ENCODE data around the gene MYO16.
"Not testable (repeated sequence)": the region's sequence is repeated elsewhere in the genome, so short reads cannot be mapped to it uniquely, and the experiment has no call there.

MYO16 gene

DNA sequence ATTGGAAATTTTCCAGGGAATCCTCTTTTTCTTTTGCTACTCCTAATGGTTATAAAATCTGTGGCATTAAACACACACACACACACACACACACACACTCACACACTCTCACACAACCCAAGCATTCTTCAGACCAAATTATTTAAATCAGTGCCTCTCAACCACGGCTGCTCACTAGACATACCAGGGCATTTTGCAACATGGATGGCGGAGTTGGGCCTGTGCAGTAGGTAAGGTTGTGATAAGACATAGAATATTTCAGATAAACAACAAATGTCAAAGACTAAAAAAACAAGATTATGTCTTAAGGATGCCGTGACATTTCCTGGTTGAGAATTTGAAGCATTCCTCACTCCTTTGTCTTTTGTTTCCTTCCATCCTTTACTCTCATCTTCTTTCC lies 443.1 kb downstream of the MYO16 start:
- no peak for DNase-seq (ENCODE audit: low read depth)

GRCh38 chr13:109074436-109074835 lies 445.0 kb downstream of the MYO16 start:
- no peak for DNase-seq (ENCODE audit: low read depth)

DNA sequence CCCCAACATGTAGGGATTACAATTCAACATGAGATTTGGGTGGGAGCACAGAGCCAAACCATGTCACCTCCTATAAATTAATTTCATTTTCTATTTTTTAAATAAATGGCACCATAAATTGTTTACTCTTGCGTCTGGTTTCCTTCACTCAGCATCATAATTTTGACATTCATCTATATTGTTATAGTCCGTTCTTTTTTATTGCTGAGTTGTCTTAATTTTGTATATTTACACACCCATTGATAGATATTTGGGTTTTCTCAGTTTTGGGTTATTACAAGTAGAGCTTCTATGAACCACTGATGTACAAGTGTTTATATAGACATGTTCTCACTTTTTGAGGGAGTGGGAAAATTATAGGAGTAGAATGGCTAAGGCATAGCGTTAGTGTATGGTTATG lies 445.4 kb downstream of the MYO16 start:
- no peak for DNase-seq (ENCODE audit: low read depth)

DNA sequence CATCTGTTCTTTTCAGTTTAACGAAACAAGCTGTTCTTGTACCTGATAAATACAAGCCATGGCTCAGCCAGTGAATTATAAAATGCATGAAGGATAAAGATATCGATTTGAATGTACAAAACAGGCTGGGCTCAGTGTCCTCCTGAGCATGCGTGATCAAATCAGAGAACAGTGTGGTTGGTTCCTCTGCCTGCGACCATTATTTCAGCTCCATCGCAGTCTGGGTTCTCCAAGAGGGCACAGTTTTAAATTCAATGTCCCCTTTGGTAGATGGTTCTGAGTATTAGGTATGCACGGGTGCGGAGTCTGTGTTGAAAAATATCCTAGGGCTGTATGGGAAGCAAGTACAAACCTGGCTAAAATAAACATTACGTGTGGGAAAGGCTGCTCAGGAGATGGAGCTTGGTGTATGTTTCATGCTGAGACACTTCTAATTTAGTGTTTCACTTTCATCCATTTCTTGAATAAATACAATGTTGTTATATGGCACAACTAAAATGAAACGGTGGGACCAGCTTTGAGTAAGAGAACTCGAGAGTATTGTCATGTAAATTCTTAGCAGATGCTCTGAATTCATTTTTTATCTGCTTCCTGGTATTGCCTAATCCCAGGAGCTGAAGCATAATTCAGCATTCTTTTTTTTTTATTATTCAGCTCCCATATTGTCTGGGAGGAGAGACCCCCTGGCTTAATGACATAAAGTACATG lies 458.7 kb downstream of the MYO16 start:
- DNase-seq (ENCODE audit: low read depth) = no peak

GRCh38 chr13:109088624-109088917 lies 459.2 kb downstream of the MYO16 start:
- no peak for DNase-seq (ENCODE audit: low read depth)

DNA sequence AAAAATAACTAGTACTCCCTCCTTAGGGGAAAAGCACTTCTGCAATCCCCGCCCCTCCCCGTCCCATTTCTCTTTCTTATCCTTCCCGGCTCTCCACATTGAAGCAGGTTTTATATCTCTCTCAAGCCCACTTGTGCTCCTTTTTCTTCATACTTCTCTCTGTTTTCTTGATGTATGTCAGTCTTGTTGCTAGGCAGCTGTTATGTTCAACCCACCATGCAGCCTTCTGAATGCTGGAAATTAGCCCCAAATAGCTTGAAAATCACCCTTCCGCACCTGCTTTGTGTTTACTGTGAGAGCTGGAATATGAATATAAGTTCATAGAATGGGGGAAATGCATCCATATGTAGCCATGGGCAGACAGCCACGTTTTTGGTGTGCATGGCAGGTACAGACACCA lies 461.4 kb downstream of the MYO16 start:
- DNase-seq (ENCODE audit: low read depth) = no peak

- DNase-seq (ENCODE audit: low read depth) = no peak
These were observed 461.8 kb downstream of the MYO16 start for GRCh38 chr13:109091249-109091648.

GRCh38 chr13:109092186-109092585 lies 462.8 kb downstream of the MYO16 start:
- not testable (repeated sequence) for DNase-seq (ENCODE audit: low read depth)

DNA sequence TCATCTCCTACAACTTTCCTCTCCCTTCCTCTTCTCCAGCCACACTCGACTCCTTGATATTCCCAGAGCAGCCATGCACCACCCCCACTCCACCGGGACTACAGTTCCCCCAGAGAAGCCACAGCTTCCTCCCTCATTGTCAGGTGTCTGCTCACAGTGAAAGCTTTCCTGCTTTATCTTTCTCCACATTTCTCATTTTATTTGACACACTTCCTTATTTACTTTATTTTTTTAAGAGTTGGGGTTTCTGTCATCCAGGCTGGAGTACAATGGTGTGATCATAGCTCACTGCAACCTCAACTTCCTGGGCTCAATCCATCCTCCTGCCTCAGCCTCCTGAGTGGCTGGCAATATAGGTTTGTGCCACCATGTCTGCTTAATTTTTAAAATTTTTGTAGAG lies 464.6 kb downstream of the MYO16 start:
- no peak for DNase-seq (ENCODE audit: low read depth)

GRCh38 chr13:109095126-109095525 lies 465.7 kb downstream of the MYO16 start:
- no peak for DNase-seq (ENCODE audit: low read depth)

- no peak for DNase-seq (ENCODE audit: low read depth)
These were observed 466.7 kb downstream of the MYO16 start for GRCh38 chr13:109096101-109096500.

GRCh38 chr13:109100705-109101304 lies 471.4 kb downstream of the MYO16 start:
- no peak for DNase-seq (ENCODE audit: low read depth)

DNA sequence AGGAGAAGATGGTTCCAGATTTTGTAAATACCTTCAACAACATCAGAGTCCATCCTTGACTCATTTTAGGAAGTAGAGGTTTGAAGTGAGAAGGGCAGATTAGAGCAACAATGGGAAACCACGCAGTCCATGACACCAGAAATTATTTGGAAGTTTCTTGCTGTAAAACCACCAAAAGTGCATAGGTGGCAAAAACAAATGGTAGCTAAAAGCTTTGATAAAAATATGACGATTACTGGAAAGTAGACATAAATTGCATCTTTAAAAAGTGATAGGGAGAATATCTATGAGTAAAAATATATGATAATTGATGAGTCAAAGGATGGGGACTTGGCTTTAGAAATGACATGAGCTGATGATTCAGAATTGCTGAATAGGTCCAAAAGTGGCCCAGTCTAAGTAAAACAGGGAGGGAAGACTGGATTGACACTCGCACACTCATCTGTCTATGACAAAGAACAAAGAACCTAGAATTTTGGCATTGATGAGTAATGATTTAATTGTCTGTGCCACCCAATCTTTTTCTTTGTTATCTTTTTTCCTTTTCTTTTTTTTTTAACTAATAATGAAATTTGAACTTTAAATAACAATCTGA lies 472.2 kb downstream of the MYO16 start:
- no peak for DNase-seq (ENCODE audit: low read depth)

- DNase-seq (ENCODE audit: low read depth) = peak; percentile 14
These were observed 476.5 kb downstream of the MYO16 start for GRCh38 chr13:109105899-109106298.

- no peak for DNase-seq (ENCODE audit: low read depth)
These were observed 480.7 kb downstream of the MYO16 start for GRCh38 chr13:109110159-109110558.

DNA sequence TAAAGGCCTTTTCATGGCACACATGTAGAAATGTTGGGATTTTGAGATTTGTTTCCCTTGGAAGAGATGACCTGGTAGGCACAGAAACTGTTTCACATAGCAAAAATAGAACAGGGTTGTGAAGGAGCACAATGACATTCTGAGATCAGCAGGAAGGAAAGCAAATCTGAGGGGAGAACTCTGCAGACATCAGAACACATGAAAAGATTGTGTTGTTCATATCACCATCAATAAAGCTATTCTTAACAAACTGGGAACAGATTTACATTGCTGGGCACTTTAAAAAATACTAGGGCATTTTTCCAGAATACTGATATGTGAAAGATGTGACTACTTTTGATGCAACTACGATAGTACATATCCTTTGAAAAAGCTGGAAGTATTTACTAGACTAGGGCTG lies 481.7 kb downstream of the MYO16 start:
- no peak for DNase-seq (ENCODE audit: low read depth)

DNA sequence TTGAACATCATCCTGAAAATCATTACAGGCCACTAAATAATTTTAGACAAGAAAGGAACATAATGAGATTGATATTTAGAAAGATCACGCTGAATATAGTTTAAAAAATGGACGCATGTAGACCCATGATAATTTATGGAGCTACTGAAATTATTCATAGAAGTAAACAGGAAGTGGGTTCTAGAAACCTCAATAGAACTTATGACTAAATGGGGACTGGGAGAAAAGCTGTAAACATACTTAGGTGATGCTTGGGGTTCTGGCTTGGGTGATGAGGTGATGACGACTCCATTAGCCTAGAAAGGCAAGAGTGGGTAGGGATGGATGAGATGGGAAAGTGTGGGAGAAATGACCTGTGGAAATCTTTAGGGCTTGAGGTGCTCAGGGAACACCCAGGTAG lies 484.0 kb downstream of the MYO16 start:
- DNase-seq (ENCODE audit: low read depth) = no peak

DNA sequence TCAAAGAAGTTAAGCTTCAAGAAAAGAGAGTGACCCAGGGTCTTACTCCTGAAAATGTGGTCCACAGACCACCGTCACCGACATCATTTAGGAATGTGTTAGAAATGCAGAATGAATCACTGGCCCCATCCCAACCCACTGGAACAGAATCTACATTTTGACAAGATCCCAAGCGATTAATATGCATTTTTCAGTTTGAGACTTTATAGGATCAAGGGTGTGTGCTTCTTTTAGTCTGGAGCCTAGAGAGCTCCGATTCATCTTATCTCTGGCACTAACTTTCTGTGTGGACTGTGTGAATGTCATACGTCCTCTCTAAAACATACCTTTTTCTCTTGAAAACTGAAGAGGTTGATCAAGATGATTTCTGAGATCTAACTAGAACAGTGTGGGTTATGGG lies 484.8 kb downstream of the MYO16 start:
- DNase-seq (ENCODE audit: low read depth) = no peak

DNA sequence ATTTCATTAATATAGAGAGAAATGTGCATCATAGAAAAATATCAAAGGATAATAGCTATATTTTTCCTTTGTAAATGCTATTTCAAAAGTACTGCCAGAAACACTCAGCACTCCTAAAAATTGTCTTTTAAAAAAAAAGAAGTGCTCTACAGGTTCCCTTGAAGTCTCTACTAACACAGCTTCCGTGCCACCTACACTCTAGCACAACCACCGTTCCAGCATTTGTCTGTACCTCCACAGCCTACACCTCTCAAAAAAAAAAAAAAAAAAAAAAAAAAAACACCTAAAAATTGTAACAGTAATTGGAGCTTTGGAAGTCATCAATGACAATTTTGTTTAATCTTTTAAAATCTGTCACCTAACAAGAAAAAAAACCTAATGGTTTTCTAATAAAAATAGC lies 485.6 kb downstream of the MYO16 start:
- no peak for DNase-seq (ENCODE audit: low read depth)

DNA sequence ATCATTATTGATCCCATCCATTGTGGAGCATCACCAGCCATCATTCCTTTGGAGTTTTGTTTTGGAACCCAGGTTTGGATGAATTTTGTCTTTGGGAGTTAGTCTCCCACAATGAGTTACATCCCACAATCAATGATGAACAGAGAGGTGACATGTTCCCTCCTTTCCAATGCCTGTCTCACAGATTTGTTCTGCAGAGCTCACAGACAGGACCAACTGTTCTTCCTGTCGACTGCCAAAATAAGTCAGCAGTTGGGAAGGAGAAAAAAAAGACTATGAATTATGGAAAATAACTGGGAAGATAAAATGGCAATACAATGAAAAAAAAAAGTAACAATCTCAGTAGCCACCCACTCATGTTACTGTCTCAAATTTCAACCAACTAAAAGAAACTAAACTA lies 489.1 kb downstream of the MYO16 start:
- no peak for DNase-seq (ENCODE audit: low read depth)

DNA sequence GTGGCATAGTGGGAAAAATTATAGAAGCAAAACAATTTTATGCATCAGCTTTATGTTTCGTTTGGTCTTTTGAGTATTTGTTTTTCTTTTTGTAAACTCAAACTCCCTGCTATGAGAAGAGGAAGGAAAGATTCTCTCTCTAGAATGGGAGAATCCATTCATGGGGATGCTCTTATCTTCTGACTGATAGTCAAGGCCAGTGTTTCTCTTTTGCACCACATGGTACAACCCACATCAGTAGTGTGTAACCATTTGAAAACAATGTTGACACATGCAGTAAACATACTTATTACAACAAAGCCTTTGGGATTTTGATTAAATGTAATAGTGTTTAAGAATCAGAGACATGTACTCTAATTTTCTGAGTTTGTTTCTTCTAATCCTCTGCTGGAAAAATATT lies 490.5 kb downstream of the MYO16 start:
- no peak for DNase-seq (ENCODE audit: low read depth)

- DNase-seq (ENCODE audit: low read depth) = no peak
These were observed 492.4 kb downstream of the MYO16 start for GRCh38 chr13:109121826-109122225.

DNA sequence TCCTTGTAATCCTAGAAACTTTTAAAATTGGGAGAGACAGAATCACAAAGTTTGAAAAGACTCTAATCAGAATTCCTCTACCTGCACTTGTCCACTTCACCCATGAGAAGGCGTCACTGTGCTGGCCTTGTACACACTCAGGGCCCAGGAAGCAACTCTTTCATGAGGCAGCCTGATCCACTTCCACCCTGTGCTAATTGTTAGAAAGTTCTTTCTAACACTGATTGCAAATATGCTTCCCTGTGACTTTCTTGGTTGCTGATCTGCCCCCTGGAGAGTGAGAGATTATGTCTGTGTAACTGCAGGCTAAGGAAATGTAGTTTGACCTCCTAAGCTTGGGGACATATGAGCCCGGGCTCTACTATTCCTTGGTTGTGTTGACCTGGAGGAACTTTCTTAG lies 494.6 kb downstream of the MYO16 start:
- no peak for DNase-seq (ENCODE audit: low read depth)

DNA sequence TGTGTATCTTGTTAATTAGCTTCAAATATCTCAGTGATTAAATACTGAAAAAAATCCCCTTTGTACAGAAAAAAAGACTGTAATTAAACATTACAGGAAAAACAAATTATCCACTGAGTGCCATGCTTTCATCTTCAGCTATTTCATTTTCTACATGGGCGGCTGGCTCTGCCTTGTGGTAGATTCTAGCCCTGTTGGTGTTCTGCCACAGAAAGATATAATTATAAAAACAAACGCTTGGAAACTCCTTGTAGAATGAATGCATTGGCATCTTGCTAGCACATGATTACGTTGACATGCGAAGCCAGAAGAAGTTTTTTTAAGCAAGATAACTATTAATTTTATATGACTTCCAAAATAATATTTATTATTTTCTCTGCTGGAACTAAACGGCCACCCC lies 496.8 kb downstream of the MYO16 start:
- DNase-seq (ENCODE audit: low read depth) = peak; percentile 13

Data from fibroblast of gingiva (primary cell).